ENCODE data around the gene SPATA12.

Gene SPATA12

DNA sequence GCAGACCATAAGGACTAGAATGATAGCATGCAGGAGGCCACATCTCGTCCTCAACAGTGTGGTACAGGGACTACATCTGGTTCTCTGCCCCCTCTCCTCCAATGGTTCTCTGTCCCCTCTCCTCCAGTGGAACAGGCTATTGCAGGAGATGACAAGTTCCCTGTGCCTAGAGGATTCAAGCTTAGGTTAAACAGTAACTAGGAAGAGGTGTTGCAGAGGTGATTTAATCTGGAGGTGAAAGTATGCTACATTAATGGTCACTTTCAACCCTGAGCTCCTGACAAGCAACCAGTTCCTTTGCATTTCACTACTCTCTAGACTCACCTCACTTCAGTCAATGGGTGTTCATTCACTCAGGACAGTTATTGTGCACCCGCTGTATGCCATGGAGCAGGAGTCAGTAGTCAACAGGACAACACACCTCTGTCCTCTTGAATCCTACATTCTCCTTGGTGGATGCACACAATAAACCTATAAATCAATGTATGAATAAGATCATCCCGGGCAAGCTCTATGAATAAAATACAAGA, 16.0 kb downstream of the SPATA12 start:
- no peak overlapping the region for H3K4me3 ChIP-seq (ENCODE audit: low read depth, low read length)
- ChIA-PET POLR2A (no interaction called here), CTCF (no interaction called here)
- DNase-seq (ENCODE audit: low read depth, low spot score) = no peak
- TF ChIP-seq, protein P1, sequence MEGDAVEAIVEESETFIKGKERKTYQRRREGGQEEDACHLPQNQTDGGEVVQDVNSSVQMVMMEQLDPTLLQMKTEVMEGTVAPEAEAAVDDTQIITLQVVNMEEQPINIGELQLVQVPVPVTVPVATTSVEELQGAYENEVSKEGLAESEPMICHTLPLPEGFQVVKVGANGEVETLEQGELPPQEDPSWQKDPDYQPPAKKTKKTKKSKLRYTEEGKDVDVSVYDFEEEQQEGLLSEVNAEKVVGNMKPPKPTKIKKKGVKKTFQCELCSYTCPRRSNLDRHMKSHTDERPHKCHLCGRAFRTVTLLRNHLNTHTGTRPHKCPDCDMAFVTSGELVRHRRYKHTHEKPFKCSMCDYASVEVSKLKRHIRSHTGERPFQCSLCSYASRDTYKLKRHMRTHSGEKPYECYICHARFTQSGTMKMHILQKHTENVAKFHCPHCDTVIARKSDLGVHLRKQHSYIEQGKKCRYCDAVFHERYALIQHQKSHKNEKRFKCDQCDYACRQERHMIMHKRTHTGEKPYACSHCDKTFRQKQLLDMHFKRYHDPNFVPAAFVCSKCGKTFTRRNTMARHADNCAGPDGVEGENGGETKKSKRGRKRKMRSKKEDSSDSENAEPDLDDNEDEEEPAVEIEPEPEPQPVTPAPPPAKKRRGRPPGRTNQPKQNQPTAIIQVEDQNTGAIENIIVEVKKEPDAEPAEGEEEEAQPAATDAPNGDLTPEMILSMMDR (IDR thresholded peaks at IDR 0.05; ENCODE audit: insufficient read depth, low read length, missing control alignments) = no peak

DNA sequence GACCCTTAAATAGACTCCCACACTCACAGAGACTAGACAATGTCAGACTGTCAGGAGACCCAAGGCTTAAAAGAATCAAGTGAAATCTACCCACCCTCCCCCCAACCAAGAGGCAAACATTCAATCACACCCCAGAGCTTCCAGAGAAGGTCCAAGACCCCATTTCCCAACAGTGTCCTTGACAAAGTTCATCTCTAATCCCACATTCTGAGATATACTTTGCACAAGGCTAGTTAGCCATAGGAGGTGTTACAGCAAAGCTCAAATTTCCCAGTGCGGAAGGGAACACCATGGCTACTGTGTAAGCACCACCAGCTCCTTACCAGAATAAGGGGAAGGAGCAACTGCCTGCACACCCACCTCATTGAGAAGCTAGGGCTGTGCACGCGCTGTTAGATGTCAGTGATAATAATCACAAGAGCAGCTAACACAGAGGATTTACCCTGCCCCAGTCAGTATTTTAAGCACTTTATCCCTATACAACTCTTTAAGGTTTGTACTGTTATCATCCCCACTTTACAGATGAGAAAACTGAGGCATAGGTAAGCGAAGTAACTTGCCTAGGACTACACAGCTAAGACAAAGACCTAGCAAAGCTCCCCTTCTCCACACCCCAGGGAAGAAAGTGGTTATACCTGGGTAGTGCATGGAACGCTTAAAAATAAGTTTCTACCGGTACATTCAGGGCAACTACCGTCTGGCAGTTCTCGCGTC, 17.3 kb downstream of the SPATA12 start:
- ChIA-PET POLR2A (no interaction called here), CTCF (interaction anchor here (0.7 to 1.8 kb wide), 4 partner anchors 10 to 82 kb away, joined by 3 to 8 read pairs (median 4); no protein-coding TSS in a partner anchor)
- TF ChIP-seq, protein P1 (IDR thresholded peaks at IDR 0.05; ENCODE audit: insufficient read depth, low read length, missing control alignments) = no peak
- no peak for DNase-seq (ENCODE audit: low read depth, low spot score)
- peak overlapping the region; percentile 63; the same call in 1 of the 2 replicates for H3K4me3 ChIP-seq (ENCODE audit: low read depth, low read length)

DNA sequence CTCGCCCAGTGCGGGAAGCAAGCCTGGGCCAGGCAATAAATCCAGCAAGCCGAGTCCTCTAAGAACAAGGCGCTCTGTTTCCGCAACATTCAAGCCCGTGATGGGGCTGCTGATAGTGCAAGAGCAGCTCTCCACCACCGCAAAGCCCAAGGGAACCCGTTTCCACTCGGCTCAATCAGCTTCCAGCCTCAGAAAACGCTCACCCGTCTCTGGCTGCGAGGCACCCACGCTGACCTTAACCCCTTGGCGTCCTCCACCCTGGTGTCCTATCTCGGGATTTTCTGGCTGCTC, 17.8 kb downstream of the SPATA12 start:
- DNase-seq (ENCODE audit: low read depth, low spot score) = no peak
- POLR2A ChIA-PET = no interaction called here
- TF ChIP-seq, protein P1 (IDR thresholded peaks at IDR 0.05; ENCODE audit: insufficient read depth, low read length, missing control alignments) = no peak
- CTCF ChIA-PET = interaction anchor here (0.7 to 1.8 kb wide), 4 partner anchors 10 to 82 kb away, joined by 3 to 8 read pairs (median 4); no protein-coding TSS in a partner anchor
- peak overlapping the region; percentile 63 for H3K4me3 ChIP-seq (ENCODE audit: low read depth, low read length)

DNA sequence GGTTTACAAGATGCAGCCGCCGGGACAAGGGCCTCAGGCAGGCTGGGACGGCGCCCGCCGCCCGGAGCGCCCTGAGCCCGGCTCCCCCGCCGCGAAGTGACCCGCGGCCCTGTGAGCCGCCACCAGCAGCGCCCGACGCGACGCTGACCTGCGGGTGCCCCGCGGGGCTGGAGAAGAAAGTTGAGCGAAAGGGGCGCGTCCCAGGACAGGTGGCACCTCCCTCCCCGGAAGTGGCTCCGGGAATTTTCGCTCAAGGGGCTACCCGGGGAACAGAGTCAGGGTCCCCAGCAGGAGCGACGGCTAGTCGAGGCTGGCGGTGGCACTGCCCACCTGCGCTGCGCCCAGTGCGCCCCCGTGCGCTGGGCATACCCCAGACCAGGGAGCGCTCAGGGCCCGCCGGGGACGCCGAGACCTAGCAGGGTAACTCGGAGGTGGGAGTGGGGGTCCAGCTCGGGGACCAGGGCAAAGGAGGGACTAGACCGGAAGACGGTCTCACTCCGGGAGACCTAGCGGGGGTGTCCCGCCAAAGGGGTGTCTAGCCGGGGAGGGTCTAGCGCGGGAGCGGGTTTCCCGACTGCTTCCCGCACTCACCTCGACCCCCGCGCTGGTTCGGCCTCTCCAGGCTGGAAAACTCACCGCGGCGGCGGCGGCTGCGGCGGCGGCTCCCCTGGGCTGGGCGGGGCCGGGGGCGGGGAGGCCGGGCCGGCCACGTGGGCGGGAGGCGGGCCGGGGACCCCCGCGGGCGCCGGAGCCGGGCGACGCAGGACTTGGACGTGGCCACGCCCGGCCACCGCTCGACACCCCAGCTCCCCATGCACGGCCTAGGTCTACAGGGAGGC, 18.4 kb downstream of the SPATA12 start:
- ChIA-PET POLR2A (no interaction called here), CTCF (interaction anchor here (1.2 to 1.8 kb wide), 2 partner anchors 13 to 83 kb away, joined by 4 to 8 read pairs; no protein-coding TSS in a partner anchor)
- H3K4me3 ChIP-seq (ENCODE audit: low read depth, low read length) = peak overlapping the region; percentile 63
- no peak for DNase-seq (ENCODE audit: low read depth, low spot score)
- TF ChIP-seq, protein P1 (IDR thresholded peaks at IDR 0.05; ENCODE audit: insufficient read depth, low read length, missing control alignments) = peak; percentile 13

DNA sequence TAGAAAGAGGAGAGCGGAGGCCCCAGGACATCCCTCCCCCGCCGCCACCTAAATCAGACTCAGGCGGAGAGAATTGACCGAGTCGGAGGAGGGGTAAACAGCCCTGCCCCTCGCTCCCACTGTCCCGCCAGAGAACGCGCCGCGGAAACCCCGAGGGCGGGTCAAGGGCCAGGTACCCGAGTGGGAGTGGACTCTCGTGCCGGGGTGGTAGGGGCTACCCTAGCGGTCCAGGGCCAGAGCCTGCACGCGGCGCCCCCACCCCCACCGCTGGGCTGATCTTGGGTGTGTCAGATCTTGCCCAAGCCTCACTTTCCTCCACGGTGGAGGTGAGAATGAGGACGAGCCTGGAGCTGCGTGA, 19.0 kb downstream of the SPATA12 start:
- ChIA-PET POLR2A (no interaction called here), CTCF (no interaction called here)
- no peak for DNase-seq (ENCODE audit: low read depth, low spot score)
- H3K4me3 ChIP-seq (ENCODE audit: low read depth, low read length) = peak overlapping the region; percentile 63
- TF ChIP-seq, protein P1 (IDR thresholded peaks at IDR 0.05; ENCODE audit: insufficient read depth, low read length, missing control alignments) = no peak

DNA sequence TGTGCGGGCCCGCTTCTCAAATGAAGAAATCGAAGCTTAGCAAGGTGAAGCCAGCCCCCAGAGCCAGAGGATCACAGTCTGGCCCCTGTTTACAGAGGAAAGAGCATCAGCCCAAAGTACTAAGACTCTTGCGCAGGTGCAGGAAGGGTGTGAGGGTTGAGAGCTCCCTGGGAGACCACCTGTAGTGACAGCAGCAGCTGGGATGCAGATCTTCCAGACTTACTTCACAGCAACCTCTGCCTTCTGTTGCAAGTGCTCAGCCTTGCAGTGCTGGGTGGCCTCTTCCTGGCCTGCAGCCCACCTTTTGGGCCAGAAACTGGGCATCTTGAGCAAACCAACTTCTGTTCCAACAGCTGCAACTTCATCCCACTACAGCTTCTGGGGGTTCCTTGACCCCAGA, 19.7 kb downstream of the SPATA12 start:
- DNase-seq (ENCODE audit: low read depth, low spot score) = no peak
- H3K4me3 ChIP-seq (ENCODE audit: low read depth, low read length) = no peak overlapping the region
- TF ChIP-seq, protein P1 (IDR thresholded peaks at IDR 0.05; ENCODE audit: insufficient read depth, low read length, missing control alignments) = no peak
- ChIA-PET CTCF (interaction anchor here (2.7 kb wide), 1 partner anchor 21 kb away, joined by 7 read pairs; no protein-coding TSS in a partner anchor), POLR2A (no interaction called here)
